HG03196 (cell line): Measurements from ENCODE around the gene TAF11L14.
"Not testable (repeated sequence)": the region's sequence is repeated elsewhere in the genome, so short reads cannot be mapped to it uniquely, and the experiment has no call there.

Experiments used
- ATAC-seq: cut with Tn5 transposase; IDR thresholded peaks from one replicate; pipeline ENCODE4 v1.9.1; 2021; ENCODE audit not compliant: unreplicated experiment

The TAF11L14 gene

DNA sequence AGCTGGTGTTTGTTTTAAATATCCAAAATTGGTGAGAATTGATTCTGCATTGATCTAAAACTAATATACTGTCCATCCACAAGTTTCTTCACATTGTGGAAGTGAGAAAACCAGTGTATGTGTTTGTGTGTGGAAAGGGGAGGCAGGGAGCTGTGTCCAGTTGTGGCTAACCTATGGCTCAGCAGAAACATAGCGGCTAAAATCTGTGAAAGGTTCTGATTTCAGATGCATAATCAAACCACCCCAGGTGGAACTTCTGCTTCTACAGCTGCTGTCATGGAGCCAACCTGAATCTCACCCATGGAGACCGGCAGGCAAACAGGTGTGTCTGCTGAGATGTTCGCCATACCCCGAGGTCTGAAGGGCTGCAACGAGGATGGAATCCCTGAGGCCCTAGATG, at the start of gene TAF11L14:
Gene TAF11L14, plus strand, starts transcription at position 301 of the 400 bp plus-strand sequence.
- ATAC-seq: no peak

DNA sequence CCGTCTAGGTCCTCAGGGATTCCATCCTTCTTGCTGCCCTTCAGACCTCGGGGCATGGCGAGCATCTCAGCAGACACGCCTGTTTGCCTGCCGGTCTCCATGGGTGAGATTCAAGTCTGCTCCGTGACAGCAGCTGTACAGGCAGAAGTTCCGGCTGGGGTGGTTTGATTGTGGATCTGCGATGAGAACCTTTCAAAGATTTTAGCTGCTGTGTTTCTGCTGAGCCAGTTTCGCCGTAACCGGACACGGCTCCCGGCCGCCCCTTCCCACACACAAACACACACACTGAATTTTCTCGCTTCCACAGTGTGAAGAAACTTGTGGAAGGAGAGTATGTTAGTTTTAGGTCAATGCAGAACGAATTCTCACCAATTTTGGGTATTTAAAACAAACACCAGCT, 48.6 kb upstream of the TAF11L14 start, which contains the start of gene TAF11L7:
Gene TAF11L7, minus strand, starts transcription at position 101 of the 400 bp plus-strand sequence.
- not testable (repeated sequence) for ATAC-seq

DNA sequence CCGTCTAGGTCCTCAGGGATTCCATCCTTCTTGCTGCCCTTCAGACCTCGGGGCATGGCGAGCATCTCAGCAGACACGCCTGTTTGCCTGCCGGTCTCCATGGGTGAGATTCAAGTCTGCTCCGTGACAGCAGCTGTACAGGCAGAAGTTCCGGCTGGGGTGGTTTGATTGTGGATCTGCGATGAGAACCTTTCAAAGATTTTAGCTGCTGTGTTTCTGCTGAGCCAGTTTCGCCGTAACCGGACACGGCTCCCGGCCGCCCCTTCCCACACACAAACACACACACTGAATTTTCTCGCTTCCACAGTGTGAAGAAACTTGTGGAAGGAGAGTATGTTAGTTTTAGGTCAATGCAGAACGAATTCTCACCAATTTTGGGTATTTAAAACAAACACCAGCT, 43.4 kb upstream of the TAF11L14 start, which contains the start of gene TAF11L8:
Gene TAF11L8, minus strand, starts transcription at position 101 of the 400 bp plus-strand sequence.
- not testable (repeated sequence) for ATAC-seq

DNA sequence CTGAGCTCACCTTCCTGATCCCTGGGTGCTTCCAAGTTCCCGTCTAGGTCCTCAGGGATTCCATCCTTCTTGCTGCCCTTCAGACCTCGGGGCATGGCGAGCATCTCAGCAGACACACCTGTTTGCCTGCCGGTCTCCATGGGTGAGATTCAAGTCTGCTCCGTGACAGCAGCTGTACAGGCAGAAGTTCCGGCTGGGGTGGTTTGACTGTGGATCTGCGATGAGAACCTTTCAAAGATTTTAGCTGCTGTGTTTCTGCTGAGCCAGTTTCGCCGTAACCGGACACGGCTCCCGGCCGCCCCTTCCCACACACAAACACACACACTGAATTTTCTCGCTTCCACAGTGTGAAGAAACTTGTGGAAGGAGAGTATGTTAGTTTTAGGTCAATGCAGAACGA, 40.0 kb upstream of the TAF11L14 start, which contains the start of gene TAF11L9:
Gene TAF11L9, minus strand, starts transcription at position 140 of the 400 bp plus-strand sequence.
- ATAC-seq: not testable (repeated sequence)

DNA sequence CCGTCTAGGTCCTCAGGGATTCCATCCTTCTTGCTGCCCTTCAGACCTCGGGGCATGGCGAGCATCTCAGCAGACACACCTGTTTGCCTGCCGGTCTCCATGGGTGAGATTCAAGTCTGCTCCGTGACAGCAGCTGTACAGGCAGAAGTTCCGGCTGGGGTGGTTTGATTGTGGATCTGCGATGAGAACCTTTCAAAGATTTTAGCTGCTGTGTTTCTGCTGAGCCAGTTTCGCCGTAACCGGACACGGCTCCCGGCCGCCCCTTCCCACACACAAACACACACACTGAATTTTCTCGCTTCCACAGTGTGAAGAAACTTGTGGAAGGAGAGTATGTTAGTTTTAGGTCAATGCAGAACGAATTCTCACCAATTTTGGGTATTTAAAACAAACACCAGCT, 36.5 kb upstream of the TAF11L14 start, which contains the start of gene TAF11L10:
Gene TAF11L10, minus strand, starts transcription at position 101 of the 400 bp plus-strand sequence.
- not testable (repeated sequence) for ATAC-seq

DNA sequence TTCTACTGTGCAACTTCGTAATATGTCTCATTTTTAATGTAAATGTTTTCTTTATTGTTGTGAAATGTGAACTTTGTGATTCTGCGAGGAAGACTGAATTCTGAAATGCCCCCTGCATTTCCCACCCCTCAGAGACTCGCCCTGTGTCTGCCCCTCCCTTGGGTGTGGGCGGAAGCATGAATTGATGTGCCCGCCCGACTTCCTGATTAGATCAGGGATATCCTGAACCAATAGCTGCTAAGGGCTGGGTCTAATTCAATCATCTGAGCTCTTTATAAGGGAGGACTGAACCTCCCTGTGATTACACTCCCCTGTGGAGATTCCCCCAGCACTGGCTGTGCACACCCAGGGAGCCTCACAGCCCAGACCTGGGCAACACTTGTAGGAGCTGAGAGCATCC, 30.4 kb upstream of the TAF11L14 start, which contains the start of gene TAF11L11:
Gene TAF11L11, plus strand, starts transcription at position 304 of the 400 bp plus-strand sequence.
- not testable (repeated sequence) for ATAC-seq

DNA sequence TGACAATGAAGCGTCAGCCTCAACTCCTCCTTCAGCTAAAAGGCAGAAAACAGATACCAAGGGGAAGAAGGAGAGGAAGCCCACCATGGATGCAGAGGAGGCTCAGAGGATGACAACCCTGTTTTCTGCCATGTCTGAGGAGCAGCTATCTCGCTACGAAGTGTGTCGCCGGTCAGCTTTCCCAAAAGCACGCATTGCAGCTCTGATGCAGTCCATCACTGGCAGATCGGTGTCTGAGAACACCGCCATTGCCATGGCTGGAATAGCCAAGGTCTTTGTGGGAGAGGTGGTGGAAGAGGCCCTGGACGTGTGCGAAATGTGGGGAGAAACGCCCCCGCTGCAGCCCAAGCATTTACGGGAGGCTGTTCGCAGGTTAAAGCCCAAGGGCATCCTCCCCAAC, 29.3 kb upstream of the TAF11L14 start:
- no peak for ATAC-seq

DNA sequence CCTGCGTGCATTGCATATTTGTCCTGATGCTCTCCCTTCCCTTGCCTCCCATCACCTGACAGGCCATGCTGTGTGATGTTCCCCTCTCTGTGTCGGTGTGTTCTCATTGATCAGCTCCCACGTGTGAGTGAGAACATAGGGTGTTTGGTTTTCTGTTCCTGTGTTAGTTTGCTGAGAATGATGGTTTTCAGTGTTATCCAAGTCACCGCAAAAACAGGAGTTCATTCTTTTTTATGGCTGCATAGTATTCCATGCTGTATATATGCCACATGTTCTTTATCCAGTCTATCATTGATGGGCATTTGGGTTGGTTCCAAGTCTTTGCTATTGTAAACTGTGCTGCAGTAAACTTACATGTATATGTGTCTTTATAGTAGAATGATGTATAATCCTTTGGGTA, 26.8 kb upstream of the TAF11L14 start:
- ATAC-seq: not testable (repeated sequence)

DNA sequence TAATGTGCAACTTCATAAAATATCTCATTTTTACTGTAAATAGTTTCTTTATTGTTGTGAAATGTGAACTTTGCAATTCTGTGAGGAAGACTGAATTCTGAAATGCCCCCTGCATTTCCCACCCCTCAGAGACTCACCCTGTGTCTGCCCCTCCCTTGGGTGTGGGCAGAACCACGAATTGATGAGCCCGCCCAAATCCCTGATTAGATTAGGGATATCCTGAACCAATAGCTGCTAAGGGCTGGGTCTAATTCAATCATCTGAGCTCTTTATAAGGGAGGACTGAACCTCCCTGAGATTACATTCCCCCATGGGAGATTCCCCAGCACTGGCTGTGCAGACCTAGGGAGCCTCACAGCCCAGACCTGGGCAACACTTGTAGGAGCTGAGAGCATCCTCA, 24.2 kb upstream of the TAF11L14 start, which contains the start of gene TAF11L12:
Gene TAF11L12, plus strand, starts transcription at position 301 of the 400 bp plus-strand sequence.
- not testable (repeated sequence) for ATAC-seq

DNA sequence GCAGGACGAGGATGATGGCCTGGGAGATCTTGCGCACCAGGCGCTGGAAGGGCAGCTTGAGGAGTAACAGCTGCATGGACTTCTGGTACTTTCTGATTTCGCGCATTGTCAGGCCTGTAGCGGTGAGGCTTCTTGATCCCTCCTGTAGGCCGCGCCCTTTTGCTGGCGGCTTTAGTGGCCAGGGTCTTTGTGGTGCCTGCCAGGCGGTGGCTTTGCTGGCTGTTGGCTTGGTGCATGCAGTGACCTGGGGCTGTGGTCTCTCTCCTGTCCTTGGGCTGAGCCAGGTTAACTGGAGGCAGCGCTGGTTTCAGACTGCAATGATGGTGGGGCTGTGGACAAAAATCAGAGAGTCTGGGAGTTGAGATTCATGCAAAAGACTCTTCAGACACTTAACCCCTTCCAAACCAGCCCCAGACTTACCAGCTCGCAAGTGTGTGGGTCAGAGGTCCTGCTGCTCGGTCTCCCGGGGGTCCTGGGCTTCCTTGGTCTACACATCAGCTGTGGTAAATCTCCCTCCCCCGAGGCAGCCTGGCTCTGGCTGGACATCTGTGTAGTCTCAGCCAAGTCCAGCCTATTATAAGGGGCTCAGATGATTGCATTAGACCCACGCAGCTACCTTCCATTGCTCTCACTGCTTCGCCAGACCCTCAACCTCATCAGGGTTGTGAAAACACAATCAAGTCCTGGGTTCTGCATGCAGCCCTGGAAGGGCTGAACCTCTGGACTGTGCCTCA, 19.2 kb upstream of the TAF11L14 start:
- no peak for ATAC-seq

DNA sequence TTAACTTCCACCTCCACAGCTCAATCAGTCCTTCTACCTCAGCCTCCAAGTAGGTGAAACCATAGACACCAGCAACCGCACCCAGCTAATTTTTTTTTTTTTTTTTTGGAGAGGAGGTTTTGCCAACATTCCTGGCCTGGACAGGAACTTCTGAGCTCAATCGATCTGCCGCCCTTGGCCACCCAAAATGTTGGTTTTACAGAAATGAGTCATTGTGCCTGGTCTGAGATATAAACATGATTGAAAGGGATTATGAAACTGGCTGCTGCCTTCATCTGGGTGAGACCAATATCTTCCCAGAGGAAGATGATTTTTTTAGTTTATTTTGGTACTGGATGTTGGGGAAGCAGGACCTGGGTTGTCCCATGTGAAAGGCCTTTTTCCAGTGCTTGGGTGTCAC, 14.9 kb upstream of the TAF11L14 start:
- no peak for ATAC-seq

DNA sequence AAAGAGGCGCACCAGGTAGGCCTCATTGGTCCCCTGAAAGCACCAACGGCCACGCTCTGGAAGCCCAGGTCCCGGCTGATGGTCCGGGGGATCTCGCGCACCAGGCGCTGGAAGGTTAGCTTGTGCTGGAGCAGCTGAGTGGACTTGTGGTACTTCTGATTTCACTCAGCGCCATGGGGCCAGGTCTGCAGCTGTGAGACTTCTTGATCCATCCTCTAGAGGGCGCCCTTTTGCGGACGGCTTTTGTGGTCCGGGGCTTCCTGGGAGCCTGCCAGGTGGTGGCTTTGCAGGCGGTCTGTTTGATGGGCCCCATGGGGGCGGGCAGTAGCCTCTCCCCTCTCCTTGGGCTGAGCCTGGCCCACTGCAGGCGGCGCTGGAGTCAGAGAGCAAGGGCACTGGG, 13.6 kb upstream of the TAF11L14 start:
- no peak for ATAC-seq

DNA sequence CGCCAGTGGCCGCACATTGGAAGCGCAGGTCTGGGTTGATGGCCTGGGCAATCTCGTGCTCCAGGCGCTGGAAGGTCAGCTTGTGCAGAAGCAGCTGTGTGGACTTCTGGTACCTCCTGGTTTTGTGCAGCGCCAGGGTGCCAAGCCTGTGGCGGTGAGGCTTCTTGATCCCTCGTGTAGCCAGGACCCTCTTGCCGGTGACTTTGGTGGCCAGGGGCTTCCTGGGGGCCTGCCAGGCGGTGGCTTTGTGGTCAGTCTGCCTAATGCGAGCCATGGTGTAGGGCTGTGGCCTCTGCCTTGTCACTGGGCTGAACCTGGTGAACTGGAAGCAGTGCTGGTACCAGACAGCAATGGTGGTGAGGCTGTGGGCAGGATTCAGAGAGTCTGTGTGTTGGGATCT, 8.6 kb upstream of the TAF11L14 start:
- no peak for ATAC-seq

DNA sequence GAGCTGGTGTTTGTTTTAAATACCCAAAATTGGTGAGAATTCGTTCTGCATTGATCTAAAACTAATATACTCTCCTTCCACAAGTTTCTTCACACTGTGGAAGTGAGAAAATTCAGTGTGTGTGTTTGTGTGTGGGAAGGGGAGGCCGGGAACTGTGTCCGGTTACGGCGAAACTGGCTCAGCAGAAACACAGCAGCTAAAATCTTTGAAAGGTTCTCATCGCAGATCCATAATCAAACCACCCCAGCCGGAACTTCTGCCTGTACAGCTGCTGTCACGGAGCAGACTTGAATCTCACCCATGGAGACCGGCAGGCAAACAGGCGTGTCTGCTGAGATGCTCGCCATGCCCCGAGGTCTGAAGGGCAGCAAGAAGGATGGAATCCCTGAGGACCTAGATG, 2.5 kb upstream of the TAF11L14 start, which contains the start of gene TAF11L13:
Gene TAF11L13, plus strand, starts transcription at position 301 of the 400 bp plus-strand sequence.
- not testable (repeated sequence) for ATAC-seq

DNA sequence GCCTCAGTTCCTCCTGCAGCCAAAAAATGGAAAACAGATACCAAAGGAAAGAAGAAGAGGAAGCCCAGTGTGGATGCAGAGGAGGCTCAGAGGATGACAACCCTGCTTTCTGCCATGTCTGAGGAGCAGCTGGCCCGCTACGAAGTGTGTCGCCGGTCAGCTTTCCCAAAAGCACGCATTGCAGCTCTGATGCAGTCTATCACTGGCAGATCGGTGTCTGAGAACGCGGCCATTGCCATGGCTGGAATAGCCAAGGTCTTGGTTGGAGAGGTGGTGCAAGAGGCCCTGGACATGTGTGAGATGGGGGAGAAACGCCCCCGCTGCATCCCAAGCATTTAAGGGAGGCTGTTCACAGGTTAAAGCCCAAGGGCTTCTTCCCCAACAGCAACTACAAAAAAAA, 15.0 kb downstream of the TAF11L14 start:
- not testable (repeated sequence) for ATAC-seq

DNA sequence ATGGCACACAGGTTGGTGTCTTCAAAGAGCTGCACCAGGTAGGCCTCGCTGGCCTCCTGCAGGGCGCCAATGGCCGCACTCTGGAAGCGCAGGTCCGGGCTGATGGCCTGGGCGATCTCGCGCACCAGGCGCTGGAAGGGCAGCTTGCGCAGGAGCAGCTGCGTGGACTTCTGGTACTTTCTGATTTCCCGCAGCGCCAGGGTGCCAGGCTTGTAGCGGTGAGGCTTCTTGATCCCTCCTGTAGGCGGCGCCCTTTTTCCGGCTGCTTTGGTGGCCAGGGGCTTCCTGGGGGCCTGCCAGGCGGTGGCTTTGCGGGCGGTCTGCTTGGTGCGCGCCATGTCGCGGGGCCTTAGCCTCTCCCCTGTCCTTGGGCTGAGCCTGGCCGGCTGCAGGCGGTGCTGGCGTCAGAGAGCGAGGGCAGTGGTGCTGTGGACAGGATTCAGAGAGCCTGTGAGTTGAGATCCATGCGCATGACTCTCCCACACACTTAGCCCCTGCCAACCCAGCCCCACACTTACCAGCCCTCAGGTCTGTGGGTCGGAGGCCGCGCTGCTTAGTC, 21.0 kb downstream of the TAF11L14 start:
- ATAC-seq: not testable (repeated sequence)

DNA sequence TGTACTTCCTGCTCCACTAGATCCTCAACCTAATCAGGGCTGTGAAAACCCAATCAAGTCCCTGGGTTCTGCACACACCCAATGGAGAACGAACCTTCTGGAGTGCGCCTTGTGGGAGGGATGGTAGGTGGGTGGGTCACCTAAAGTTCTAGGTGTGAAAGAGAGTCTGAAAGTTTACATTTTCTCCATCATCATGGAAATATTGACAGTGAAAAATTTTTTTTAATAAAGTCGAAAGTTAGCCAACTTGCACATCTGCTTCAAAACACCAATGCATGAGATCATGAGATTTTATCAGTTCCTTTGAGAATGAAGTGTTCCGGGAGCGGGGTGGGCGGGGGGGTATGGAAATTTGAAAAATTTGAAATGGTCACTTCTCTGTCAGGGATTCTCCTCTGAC, 21.7 kb downstream of the TAF11L14 start:
- ATAC-seq: no peak

DNA sequence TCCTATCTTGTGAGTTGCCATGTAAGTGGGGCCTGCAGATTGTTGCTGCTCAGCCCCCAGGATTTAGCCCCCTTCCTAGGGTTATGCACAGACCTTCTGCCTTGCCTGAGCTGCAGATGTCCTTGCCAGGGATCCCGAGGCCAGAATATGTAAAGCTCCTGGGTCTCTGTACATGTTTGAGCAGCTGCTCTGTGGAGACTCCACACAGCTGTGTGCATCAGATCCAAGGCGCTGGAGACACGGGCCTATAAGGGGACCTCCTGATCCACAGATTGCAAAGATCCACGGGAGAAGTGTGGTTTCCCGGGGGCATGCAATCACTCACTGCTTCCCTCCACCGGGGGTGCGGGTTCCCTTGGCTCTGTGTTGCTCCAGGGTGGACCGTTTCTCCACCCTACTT, 28.9 kb downstream of the TAF11L14 start:
- ATAC-seq: no peak

DNA sequence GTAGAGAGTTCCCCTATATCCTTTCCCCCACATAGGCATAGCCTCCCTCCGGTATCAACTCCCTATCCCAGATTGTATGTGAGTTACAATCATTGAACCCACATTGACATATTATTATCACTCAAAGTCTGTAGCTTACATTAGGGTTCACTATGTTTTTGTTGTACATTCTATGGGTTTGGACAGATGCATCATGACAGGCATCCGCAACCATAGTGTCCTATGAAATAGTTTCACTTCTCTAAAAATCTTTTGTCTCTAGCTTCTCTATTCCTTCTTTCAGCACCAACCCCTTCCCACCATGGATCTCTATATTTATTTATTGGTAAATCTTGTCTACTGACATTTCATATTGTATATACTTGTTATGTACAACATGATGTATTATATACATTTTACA, 31.6 kb downstream of the TAF11L14 start:
- no peak for ATAC-seq

DNA sequence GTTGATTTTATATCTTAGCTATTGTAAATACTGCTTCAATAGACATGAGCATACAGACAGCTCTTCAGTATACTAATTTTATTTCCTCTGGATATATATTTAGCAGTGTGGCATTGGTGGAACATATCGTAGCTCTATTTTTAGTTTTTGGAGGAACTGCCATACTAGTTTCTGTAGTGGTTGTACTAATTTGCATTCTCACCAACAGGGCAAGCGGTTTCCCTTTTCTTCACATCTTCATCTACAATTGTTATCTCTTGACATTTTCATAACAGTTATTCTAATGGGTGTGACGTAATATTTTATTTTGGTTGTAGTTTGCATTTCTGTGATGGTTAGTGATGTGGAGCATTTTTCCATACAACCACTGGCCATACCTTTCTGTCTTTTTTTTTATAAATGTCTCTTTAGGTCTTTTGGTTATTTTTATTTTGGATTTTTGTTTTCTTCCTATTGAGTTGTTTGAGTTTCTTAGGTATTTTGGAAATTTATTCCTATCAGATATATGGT, 32.5 kb downstream of the TAF11L14 start:
- ATAC-seq: no peak

DNA sequence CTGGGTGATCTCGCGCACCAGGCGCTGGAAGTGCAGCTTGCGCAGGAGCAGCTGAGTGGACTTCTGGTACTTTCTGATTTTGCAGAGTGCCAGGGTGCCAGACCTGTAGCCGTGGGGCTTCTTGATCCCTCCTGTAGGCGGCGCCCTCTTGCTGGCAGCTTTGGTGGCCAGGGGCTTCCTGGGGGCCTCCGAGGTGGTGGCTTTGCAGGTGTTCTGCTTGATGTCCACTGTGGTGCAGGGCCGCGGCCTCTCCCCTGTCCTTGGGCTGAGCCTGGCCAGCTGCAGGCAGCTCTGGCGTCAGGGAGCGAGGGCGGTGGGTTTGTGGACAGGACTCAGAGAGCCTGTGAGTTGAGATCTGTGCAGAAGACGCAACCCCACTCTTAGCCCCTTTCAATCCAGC, 36.1 kb downstream of the TAF11L14 start:
- ATAC-seq: no peak
